B cell (primary cell): Measurements from ENCODE around the gene CRYBA4. TPM values are rescaled to one million over a fixed set of nuclear protein-coding genes. Genes with fewer than 3 reads are reported as not detected.

ENCODE experiments used
- ATAC-seq: fragments of 200-7000 bp; cut with Tn5 transposase; one replicate; pipeline ENCODE4 v1.10.0; 2021; ENCODE audit warnings: low read depth, mild to moderate bottlenecking, moderate number of reproducible peaks, moderate library complexity
- CTCF ChIA-PET: fragments of 350-600 bp; sonication (Branson Sonifier 250); formaldehyde crosslinking; loops from one replicate; lab custom pipeline; 2021; ENCODE audit warnings: antibody characterized with exemption, inconsistent platforms; lab: Charles Lee
- POLR2A ChIA-PET: fragments of 350-600 bp; sonication (Branson Sonifier 250); formaldehyde crosslinking; loops from one replicate; lab custom pipeline; 2021; ENCODE audit warnings: antibody characterized with exemption; lab: Charles Lee
- DNase-seq: peaks from one replicate; pipeline ENCODE4 v3.0.0; 2013
- H2AFZ ChIP-seq: 2 replicates; pipeline ENCODE4 v1.6.1; 2012; ENCODE audit warnings: mild to moderate bottlenecking, low read depth, low read length; ENCODE audit not compliant: insufficient read depth, poor library complexity, severe bottlenecking
- H3K27ac ChIP-seq, 2 donors: 1 replicate in 1 of 2; 2 replicates in 1 of 2; pipeline ENCODE4 v1.5.1; 2012 to 2013; ENCODE audit warnings: low read length in 2 of 2, mild to moderate bottlenecking in 2 of 2, moderate library complexity in 1 of 2
- H3K27me3 ChIP-seq, 4 experiments: fragments of 200-600 bp in 1 of 4; sonication (generic) in 1 of 4; replicated peaks in 1 of 4; 1 replicate in 2 of 4; 2 replicates in 2 of 4; pipeline versions ENCODE4 v1.6.1 to v1.7.0; 2013 to 2016; ENCODE audit warnings: low read length in 3 of 4, mild to moderate bottlenecking in 2 of 4, mixed read lengths in 1 of 4, moderate library complexity in 1 of 4; ENCODE audit not compliant: insufficient read depth in 4 of 4, control insufficient read depth in 3 of 4; ENCODE audit errors: control extremely low read depth in 1 of 4
- H3K36me3 ChIP-seq, 2 experiments: replicated peaks in 1 of 2; 1 replicate in 1 of 2; 2 replicates in 1 of 2; pipeline versions ENCODE4 v1.6.1 to v1.7.1; 2013; ENCODE audit warnings: low read length in 1 of 2; ENCODE audit not compliant: insufficient read depth in 2 of 2, control insufficient read depth in 1 of 2; ENCODE audit errors: control extremely low read depth in 1 of 2, extremely low read depth in 1 of 2
- H3K4me1 ChIP-seq, 2 donors: fragments of 200-600 bp in 1 of 2; sonication (generic) in 1 of 2; 1 replicate in 1 of 2; 2 replicates in 1 of 2; pipeline versions ENCODE4 v1.5.1 to v1.6.1; 2013 to 2017; ENCODE audit warnings: low read length in 2 of 2; ENCODE audit not compliant: control insufficient read depth in 2 of 2, insufficient read depth in 2 of 2
- H3K4me2 ChIP-seq: replicated peaks from 2 replicates; pipeline ENCODE3; 2012; ENCODE audit warnings: mild to moderate bottlenecking, low read depth, low read length; ENCODE audit not compliant: poor library complexity, severe bottlenecking
- H3K4me3 ChIP-seq, 5 experiments: fragments of 200-600 bp in 1 of 5; sonication (generic) in 1 of 5; 1 replicate in 3 of 5; 2 replicates in 2 of 5; pipeline versions ENCODE4 v1.5.1 to v1.7.0; 2011 to 2016; ENCODE audit warnings: low read length in 4 of 5, mild to moderate bottlenecking in 4 of 5, low read depth in 2 of 5, control low read depth in 1 of 5, moderate library complexity in 1 of 5; ENCODE audit not compliant: insufficient read depth in 1 of 5; ENCODE audit errors: control extremely low read depth in 1 of 5, extremely low read depth in 1 of 5
- H3K79me2 ChIP-seq: fragments of 200-600 bp; sonication (generic); one replicate; pipeline ENCODE4 v1.6.0; 2016; ENCODE audit warnings: low read length; ENCODE audit not compliant: control insufficient read depth, insufficient read depth
- H3K9ac ChIP-seq: fragments of 200-600 bp; sonication (generic); 2 replicates; pipeline ENCODE4 v1.6.1; 2017; ENCODE audit warnings: mild to moderate bottlenecking, low read length, moderate library complexity
- H3K9me3 ChIP-seq, 3 donors: one replicate each; pipeline versions ENCODE4 v1.6.1 to v1.7.1; 2013; ENCODE audit warnings: low read length in 2 of 3; ENCODE audit not compliant: control insufficient read depth in 2 of 3, insufficient read depth in 1 of 3; ENCODE audit errors: control extremely low read depth in 1 of 3
- H4K20me1 ChIP-seq: 2 replicates; pipeline ENCODE4 v1.6.0; 2012; ENCODE audit warnings: mild to moderate bottlenecking, low read length; ENCODE audit not compliant: insufficient read depth, control insufficient read depth, poor library complexity, severe bottlenecking
- H3K27ac Mint-ChIP-seq: one replicate; pipeline ENCODE4 v1.8.0; 2021; ENCODE audit warnings: mixed read lengths
- H3K27me3 Mint-ChIP-seq: one replicate; pipeline ENCODE4 v1.8.0; 2021; ENCODE audit warnings: mixed read lengths
- H3K4me1 Mint-ChIP-seq: one replicate; pipeline ENCODE4 v1.8.0; 2021; ENCODE audit warnings: mixed read lengths
- H3K4me3 Mint-ChIP-seq: one replicate; pipeline ENCODE4 v1.8.0; 2021; ENCODE audit warnings: mixed read lengths
- H3K9me3 Mint-ChIP-seq: one replicate; pipeline ENCODE4 v1.8.0; 2022; ENCODE audit warnings: mixed read lengths; ENCODE audit not compliant: insufficient read depth
- EZH2 ChIP-seq: IDR thresholded peaks from 2 replicates; pipeline ENCODE4 v1.6.1; 2012; ENCODE audit warnings: borderline replicate concordance, low read depth, mild to moderate bottlenecking, moderate library complexity, low read length; ENCODE audit not compliant: insufficient read depth, poor library complexity, severe bottlenecking
- WGBS: methylation state at CpG from one replicate; pipeline ENCODE4 v1.1.5; 2013; ENCODE audit warnings: missing lambda C conversion rate; ENCODE audit not compliant: insufficient coverage; 5-methylcytosine and 5-hydroxymethylcytosine counted together
- intact Hi-C: fragments of 100-400 bp; cut with micrococcal nuclease; formaldehyde crosslinking; loops from one replicate; pipeline ENCODE4 v1.10.0; 2022
- polyA plus RNA-seq: library from polyadenylated mRNA; depleted of rRNA; stranded (reverse); fragments of >200 nt; gene quantifications from 2 replicates; pipeline ENCODE4 v1.2.3, GENCODE V29; 2012
- total RNA-seq, 2 donors: library from RNA; stranded (reverse); fragments of 120-200 nt in 1 of 2; gene quantifications; 1 replicate in 1 of 2; 2 replicates in 1 of 2; pipeline versions ENCODE4 v1.2.3 to v1.2.4, GENCODE V29; 2013 to 2022
- TF ChIP-seq, protein P1 (sequence below): fragments of 200-600 bp; IDR thresholded peaks from one replicate; pipeline ENCODE4 v1.8.0; 2022; ENCODE audit warnings: antibody characterized with exemption, mild to moderate bottlenecking

CRYBA4 gene
- total and polyA plus RNA-seq, 2 donors (not counting 1 experiment from before 2014, with no cell fraction given) = not detected

DNA sequence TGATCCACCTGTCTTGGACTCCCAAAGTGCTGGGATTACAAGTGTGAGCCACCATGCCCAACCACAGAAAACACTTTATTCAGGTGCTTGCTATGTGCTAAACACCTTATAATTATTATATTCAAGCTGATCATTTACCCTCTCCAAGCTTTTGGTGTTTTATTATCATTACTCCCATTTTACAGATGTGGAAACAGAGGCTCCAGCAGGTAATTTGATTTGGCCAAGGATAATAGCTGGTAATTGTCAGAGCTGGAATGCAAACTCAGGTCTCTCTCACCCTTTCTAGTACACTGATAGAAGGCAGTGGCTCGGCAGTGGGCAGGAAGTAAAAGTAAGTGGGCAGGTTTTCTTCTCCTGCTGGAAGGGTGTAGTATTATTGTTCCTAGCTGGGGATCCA is 28.0 kb upstream of the CRYBA4 start:
- Histone ChIP-seq H3K9ac (no peak overlapping the region), H4K20me1 (no peaks in the 10 kb centered on the region), H3K9me3 (no peaks in the 10 kb centered on the region), H3K79me2 (peaks cover 16% of the 10 kb centered on the region), H3K27ac (no peak overlapping the region), H3K4me2 (no peak overlapping the region), H3K36me3 (no peaks in the 10 kb centered on the region), H3K4me1 (peaks cover 20 to 25% of the 10 kb centered on the region in 2 donors), H3K27me3 (peaks cover 0 to under 1% (median 0%) of the 10 kb centered on the region in 4 experiments), H2AFZ (no peak overlapping the region), H3K4me3 (no peak overlapping the region)
- H3K27me3 Mint-ChIP-seq = peaks cover 6% of the 10 kb centered on the region
- ATAC-seq (no peak), DNase-seq (no peak)
- CTCF ChIA-PET = no interaction called here
- H3K4me3 Mint-ChIP-seq = no peak overlapping the region
- no peaks in the 10 kb centered on the region for H3K9me3 Mint-ChIP-seq
- H3K4me1 Mint-ChIP-seq = peaks cover 28% of the 10 kb centered on the region
- WGBS = no CpG with 5 or more reads among the region's 1 CpG
- intact Hi-C loops = loop anchor here (5.0 kb wide), 1 partner anchor 56 kb away; no protein-coding TSS in a partner anchor
- no peak overlapping the region for H3K27ac Mint-ChIP-seq
- POLR2A ChIA-PET = no interaction called here
- TF ChIP-seq, protein P1, sequence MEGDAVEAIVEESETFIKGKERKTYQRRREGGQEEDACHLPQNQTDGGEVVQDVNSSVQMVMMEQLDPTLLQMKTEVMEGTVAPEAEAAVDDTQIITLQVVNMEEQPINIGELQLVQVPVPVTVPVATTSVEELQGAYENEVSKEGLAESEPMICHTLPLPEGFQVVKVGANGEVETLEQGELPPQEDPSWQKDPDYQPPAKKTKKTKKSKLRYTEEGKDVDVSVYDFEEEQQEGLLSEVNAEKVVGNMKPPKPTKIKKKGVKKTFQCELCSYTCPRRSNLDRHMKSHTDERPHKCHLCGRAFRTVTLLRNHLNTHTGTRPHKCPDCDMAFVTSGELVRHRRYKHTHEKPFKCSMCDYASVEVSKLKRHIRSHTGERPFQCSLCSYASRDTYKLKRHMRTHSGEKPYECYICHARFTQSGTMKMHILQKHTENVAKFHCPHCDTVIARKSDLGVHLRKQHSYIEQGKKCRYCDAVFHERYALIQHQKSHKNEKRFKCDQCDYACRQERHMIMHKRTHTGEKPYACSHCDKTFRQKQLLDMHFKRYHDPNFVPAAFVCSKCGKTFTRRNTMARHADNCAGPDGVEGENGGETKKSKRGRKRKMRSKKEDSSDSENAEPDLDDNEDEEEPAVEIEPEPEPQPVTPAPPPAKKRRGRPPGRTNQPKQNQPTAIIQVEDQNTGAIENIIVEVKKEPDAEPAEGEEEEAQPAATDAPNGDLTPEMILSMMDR = no peak
- no peak for TF ChIP-seq EZH2

DNA sequence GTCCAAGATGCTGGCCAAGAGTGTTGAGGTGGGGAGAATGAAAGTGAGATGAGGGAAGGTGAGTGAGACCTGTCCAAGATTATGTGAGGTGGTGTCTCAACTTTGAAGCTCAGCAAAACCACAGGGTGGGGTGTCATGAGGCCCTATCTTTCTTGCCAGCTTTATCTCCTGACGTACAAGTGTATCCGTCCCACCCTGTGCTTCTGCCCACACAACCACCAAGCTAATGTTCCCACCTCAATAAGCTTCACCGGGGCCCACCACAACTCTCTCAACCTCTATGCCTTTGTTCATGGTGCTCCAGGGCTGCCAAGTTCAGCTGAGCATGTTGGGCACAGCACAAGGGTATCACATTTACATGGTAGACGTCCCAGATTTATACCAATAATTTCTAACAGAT is 24.7 kb upstream of the CRYBA4 start:
- no peak overlapping the region for H3K4me3 ChIP-seq
- no peaks in the 10 kb centered on the region for H3K9me3 ChIP-seq
- H3K36me3 ChIP-seq = no peaks in the 10 kb centered on the region
- 93% methylated on average over 3 of the region's 4 CpGs for WGBS
- H3K9me3 Mint-ChIP-seq = no peaks in the 10 kb centered on the region
- POLR2A ChIA-PET = no interaction called here
- CTCF ChIA-PET = no interaction called here
- H3K79me2 ChIP-seq = no peaks in the 10 kb centered on the region
- H3K27me3 Mint-ChIP-seq = peaks cover 12% of the 10 kb centered on the region
- no peaks in the 10 kb centered on the region for H4K20me1 ChIP-seq
- H3K27me3 ChIP-seq = peaks cover 0 to 3% (median 0%) of the 10 kb centered on the region in 4 experiments
- TF ChIP-seq EZH2 = no peak
- TF ChIP-seq, protein P1 = no peak
- H3K4me2 ChIP-seq = no peak overlapping the region
- no peak for ATAC-seq
- intact Hi-C loops = no loop called here
- H3K27ac Mint-ChIP-seq = no peak overlapping the region
- peaks cover 11% of the 10 kb centered on the region for H3K4me1 Mint-ChIP-seq
- H3K27ac ChIP-seq = no peak overlapping the region
- no peak overlapping the region for H3K9ac ChIP-seq
- no peak overlapping the region for H3K4me3 Mint-ChIP-seq
- no peak for DNase-seq
- peaks cover 10% of the 10 kb centered on the region in 2 donors for H3K4me1 ChIP-seq
- no peak overlapping the region for H2AFZ ChIP-seq
